Activated T-cell treated with anti-CD3 and anti-CD28 coated beads, Interleukin-2, amount 50 U/mL, for 48 hours (primary cell): ENCODE results near the gene ASIC4.

Experiments
- DNase-seq, 2 experiments: peaks; one replicate each; pipeline ENCODE4 v3.0.0-alpha.2; 2020

ASIC4 gene, protein sequence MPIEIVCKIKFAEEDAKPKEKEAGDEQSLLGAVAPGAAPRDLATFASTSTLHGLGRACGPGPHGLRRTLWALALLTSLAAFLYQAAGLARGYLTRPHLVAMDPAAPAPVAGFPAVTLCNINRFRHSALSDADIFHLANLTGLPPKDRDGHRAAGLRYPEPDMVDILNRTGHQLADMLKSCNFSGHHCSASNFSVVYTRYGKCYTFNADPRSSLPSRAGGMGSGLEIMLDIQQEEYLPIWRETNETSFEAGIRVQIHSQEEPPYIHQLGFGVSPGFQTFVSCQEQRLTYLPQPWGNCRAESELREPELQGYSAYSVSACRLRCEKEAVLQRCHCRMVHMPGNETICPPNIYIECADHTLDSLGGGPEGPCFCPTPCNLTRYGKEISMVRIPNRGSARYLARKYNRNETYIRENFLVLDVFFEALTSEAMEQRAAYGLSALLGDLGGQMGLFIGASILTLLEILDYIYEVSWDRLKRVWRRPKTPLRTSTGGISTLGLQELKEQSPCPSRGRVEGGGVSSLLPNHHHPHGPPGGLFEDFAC

DNA sequence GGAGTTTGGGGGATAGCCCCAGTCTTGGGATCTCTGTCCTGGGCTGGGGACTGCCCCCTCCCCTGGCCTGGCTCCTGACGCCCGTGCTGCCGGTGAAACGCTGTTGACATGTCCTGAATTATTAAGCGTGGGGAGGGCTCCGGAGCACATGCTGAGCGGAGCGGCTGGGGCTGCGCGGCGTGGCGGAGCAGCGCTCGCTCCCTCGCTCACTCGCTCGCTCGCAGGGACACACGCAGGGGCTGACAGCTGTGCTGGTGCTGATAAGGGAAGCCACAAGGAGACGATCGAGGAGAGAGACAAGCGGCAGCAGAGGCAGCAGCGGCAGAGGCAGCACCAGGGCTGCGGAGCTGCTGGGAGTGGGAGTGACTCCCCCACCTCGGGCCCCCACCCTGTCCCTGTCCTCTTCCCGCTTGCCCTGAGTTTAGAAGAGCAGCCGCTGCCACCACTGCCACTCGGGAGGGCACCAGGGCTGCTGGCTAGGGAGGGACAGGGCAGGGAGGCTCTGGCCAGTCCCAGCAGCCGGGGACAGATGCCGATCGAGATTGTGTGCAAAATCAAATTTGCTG, at the start of gene ASIC4:
TSS of gene ASIC4 (plus strand) at position 287 of the 566 bp plus-strand sequence. CDS start at position 530, 243 bp downstream.
- no peak for DNase-seq

DNA sequence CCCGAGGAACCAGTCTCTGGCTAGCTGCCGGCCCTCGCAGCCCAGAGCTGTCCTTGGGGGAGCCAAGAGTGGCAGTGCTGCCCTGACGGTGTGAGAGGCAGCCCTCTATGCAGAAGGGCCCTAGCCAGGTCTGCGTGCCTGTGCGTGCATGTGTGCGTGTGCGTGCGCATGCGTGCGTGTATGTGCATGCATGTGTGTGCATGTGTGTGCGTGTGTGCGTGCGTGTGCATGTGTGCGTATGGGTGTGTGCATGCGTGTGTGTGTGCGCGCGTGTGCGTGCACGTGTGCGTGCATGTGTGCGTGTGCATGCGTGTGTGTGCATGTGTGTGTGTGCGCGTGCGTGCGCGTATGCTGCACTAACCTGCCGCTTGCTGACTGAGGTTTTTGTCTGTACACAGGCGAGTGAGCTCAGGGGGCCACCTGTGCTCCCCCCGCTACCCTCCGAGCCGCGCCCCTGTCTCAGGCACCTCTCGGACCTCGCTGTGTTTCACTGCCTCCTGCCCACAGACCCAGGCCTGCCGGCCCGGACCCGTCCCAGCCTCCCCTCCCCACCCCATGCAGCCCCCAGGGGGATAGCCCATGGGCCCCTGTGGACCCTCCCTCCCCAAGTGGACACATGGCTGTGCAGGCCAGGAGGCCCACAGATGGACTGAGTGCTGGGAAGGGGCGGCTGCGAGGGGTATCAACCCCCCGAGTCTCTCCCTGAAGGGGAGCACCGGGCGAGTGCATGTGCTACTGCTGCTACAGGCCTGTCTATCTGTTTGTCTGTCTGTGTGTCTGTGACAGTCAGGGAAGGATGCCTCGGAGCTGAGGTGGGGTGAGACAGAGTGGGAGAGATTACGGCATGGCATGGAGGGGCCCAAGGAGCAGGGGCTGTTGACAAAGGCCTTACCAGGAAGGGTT, 48.4 kb upstream of the ASIC4 start:
- no peak for DNase-seq

DNA sequence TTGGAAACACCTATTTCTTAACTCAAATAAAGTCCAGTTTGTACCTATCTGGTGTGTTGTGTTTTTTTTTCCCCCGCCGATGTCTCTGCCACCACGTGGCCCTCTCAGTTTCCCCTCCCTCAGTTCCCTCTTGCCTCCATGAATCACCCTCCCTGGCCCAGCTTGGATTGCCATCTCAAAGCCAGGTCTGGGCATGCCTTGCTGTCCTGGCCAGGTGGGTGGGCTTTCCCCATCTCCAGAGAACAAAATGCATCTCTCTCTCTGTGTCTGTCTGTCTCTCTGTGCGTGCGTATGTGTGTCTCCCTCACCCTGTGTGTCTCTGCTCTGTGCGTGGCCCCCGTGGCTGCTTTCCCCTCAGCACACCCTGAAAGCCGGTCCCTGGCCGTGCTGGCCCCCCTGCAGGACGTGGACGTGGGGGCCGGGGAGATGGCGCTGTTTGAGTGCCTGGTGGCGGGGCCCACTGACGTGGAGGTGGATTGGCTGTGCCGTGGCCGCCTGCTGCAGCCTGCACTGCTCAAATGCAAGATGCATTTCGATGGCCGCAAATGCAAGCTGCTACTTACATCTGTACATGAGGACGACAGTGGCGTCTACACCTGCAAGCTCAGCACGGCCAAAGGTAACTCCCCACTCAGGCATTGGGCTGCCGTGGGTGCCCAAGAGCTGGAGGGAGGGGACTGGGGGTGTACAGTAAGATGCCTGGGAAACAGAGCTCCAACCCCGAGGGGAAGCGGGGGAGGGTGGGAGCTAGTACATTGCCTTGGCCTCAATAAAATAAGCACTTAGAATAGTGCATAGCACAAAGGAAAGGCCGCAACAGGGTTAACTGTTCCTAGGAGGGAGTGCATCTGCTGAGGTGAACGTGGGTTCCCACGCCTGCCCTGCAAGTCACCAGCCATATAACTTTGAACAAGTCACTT, 47.2 kb upstream of the ASIC4 start:
- DNase-seq: no peak

DNA sequence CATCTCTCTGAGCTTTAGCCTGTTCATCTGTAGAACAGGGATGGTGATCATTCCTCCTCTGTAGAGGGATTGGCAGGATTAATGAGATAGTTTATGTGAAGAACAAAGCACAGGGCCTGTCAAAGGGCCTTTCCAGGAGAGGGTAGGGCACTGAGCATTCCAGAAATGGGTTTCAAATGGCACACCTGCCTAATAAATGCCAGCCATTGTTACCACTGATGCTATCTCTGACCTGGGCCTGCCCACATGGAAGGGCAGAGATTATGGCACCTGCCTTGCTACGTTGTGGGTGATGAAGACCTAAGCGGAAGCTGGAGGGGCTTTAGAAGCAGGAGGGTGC, 46.6 kb upstream of the ASIC4 start:
- DNase-seq: no peak

DNA sequence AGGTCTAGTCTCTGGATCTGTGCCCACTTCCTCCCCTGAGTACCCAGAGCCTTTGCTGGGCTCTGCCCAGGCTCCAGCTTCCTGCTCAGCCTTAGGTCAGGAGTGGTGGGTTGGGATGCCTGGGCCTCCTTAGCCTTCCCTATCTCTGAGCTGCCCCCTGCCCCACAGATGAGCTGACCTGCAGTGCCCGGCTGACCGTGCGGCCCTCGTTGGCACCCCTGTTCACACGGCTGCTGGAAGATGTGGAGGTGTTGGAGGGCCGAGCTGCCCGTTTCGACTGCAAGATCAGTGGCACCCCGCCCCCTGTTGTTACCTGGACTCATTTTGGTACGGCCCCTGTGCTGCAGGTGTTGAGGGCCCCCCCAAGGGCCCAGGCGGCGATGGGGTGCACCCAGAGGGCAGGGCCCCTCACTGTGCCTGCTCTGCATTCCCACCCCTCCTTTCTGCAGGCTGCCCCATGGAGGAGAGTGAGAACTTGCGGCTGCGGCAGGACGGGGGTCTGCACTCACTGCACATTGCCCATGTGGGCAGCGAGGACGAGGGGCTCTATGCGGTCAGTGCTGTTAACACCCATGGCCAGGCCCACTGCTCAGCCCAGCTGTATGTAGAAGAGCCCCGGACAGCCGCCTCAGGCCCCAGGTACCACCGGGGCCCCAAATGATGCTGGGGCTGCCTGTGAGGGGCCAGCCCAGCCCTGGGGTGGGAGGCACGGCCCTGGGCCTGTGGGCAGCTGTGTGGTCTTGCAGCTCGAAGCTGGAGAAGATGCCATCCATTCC, 45.7 kb upstream of the ASIC4 start:
- no peak for DNase-seq

DNA sequence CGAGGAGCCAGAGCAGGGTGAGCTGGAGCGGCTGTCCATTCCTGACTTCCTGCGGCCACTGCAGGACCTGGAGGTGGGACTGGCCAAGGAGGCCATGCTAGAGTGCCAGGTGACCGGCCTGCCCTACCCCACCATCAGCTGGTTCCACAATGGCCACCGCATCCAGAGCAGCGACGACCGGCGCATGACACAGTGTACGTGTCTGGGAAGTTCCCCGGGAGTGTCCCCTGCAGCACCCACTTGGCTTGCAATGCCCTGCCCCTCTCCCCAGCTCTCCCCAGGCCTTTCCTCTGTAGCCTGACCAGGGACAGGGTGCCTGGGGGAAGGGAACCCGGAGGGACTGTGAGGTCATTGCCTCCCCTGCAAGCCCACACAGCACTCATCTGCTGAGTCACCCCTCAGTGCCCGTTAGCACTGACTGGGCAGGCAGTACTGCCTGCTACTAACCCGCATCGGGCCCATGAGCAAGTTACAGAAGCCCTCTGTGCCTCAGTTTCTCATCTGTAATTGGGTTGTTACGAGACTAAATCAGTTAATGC, 45.0 kb upstream of the ASIC4 start:
- no peak for DNase-seq

DNA sequence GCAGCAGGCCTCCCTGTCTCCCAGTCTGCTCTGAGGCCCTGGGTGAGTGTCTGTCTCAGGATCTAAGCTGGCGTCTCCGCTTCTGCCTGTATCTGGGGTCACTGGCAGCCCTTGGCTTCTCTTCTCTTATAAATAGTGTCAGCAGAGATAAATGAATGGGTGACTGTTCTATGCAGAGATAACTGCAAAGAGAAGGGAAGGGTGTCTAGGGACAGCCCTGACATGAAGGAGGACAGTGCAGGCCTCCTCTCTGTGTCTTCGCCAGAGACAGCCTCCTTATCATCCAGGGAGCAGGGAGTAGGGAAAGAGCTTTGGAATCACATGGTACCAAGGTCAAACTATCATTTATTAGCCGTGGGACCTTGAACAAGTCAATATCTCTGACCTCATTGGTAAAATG, 43.9 kb upstream of the ASIC4 start:
- DNase-seq: no peak

DNA sequence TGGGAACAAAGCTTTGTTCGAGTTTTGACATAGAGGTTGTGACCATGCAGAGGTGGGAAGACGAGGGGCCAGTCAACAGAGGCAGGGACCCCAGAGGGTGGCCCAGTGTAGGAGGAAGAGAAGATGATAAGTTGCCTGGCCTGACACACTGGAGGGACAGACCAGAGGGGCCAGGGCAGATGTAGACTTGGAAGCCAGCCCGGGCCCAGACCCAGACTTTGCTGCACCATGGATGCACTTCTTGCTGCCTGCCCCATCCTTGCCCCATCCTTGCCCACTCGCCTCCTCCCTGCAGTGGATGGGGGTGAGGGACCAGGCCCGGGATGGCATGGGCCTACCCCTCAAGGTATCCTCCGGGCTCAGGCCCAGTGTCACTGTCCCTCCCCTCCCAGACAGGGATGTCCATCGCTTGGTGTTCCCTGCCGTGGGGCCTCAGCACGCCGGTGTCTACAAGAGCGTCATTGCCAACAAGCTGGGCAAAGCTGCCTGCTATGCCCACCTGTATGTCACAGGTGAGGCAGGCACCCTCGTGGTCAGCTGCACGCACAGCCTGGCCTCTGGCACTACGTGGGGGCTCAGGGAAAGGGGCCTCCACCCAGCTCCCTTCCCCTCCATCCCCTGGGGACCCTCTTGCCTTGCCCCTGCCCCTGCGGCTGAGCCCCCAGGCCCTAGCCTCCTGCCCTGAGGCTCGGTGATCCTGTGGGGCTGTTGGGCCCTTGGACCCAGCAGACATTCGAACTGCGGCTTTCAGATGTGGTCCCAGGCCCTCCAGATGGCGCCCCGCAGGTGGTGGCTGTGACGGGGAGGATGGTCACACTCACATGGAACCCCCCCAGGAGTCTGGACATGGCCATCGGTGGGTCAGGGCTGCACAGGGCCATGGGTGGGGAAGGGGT, 42.6 kb upstream of the ASIC4 start:
- DNase-seq: no peak

DNA sequence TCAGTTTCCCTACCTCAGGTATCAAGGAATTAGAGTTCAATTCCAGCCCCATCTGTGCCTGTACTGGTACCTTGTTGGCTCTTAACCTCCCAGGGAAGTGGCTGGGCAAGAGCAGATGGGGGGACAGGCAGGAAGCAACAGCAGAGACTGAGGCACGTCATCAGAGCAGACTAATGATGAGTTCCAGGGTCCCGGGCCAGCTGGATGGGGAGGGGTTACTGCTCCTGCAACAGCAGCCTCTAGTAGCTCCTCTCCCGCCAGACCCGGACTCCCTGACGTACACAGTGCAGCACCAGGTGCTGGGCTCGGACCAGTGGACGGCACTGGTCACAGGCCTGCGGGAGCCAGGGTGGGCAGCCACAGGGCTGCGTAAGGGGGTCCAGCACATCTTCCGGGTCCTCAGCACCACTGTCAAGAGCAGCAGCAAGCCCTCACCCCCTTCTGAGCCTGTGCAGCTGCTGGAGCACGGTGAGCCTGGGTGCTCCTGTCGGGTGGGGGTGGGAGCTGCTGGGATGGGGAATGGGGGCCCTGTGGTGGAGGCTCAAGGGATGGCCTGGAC, 41.6 kb upstream of the ASIC4 start:
- no peak for DNase-seq

DNA sequence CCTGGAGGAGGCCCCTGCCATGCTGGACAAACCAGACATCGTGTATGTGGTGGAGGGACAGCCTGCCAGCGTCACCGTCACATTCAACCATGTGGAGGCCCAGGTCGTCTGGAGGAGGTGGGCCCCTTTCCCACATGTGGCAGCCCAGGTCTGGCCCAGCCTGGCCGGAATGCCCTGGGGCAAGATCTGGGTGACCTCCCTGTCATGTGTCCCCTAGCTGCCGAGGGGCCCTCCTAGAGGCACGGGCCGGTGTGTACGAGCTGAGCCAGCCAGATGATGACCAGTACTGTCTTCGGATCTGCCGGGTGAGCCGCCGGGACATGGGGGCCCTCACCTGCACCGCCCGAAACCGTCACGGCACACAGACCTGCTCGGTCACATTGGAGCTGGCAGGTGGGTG, 40.8 kb upstream of the ASIC4 start:
- DNase-seq: no peak

DNA sequence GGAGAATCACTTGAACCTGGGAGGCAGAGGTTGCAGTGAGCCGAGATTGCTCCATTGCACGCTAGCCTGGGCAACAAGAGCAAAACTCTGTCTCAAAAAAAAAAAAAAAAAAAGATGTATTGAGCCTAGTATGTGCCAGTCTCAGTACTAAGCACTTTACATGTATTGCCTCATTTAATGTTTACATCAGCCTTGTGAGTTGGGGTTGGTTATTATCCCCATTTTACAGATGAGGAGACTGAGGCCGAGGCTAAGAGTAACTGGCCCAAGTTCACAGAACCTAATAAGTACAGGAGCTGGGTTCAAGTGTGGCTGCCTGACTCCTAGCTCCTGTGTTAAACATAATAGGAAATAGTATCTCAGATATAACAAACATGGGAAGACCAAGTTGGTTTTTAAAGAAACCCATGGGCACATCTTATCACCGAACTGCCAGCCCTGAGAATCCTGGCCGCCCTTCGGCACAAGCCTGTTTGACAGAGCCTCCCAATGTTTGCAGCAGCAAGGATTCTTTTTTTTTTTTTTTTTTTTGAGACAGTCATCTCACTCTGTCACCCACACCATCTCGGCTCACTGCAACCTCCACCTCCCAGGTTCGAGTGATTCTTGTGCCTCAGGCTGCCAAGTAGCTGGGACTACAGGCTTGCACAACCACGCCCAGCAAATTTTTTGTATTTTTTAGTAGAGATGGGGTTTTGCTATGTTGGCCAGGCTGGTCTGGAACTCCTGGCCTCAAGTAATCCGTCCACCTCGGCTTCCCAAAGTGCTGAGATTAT, 39.8 kb upstream of the ASIC4 start:
- no peak for DNase-seq

DNA sequence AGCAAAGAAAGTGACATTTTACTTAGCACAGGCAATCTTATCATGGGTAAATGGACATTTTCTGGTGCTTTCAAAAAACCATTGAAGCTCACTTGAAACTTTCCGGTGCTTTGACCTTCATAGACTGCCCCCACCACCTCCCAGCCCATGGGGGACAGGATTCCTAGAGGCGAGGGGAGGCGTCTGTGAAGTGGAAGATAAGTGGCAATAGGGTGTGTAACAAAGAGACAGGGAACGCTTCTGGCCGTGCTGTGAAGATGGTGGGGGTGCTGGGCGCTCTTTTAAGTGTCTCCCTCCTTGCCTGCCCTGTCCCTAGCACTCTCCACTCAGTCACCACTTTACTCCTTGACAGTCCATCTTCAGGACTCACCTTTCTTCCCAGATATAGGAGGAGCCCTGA, 39.0 kb upstream of the ASIC4 start:
- no peak for DNase-seq

DNA sequence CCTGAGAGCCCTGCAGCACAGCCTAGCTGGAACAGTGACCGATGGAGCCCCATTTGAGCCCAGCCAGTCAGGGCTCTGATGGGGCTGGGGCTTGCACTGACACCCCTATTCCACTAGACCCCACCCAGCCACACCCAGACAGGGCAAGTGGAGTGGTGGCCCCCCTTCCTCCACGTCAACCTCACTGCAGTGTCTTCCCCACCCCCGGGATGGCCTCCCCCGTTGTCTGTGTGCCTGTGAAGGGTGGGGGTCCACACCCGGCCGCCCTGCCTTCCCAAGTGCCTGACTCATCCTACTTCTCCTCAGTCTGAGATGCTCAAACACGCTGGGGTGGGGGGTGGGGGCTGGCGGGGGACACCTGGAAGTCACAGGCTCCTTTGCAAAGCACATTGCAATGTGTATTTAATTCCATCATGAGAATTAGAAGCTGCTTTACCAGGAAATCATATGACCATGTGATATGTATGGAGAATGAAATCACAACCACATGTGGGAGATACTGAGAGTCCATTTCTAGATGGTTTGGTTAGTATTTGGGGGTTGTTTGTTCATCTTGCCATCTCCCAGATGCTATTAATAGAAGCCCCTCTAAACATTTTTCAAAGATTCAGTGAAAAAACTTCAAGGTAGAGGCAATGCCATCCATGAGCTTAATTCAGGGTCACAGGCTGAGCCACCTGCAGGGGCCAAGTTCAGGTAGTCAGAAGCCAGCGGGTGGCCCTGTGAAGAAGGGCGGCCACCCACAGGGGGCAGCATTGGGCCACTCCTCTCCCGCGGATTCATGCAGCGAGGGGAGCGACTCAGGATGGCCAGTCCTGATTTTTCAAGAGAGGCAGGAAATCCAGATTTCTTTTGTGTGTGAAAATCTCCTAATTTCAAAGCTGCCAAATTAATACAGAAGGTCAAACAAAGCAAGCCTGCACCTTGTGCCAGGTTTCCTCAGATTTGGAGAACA, 38.3 kb upstream of the ASIC4 start:
- peak; percentile 81 to 82 for DNase-seq

DNA sequence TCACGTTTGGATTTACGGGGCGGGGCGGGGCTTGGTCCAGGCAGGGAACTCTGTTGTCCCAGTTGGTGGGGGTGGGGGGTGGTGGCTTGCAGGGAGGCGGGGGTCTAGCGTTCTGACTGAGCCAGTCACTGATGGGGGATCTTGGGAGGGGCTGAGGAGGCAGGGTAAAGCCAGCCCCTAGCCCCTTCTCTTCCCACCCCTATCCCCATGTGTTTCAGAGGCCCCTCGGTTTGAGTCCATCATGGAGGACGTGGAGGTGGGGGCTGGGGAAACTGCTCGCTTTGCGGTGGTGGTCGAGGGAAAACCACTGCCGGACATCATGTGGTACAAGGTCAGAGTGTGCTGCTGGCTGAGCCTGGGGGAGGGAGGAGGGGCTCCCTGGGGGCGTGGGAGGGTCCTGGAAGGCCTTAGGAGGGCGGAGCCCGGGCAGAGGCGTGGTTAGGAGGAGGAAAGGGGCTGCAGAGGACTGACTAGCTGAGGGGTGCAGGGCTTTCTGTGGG, 37.6 kb upstream of the ASIC4 start:
- DNase-seq: no peak

DNA sequence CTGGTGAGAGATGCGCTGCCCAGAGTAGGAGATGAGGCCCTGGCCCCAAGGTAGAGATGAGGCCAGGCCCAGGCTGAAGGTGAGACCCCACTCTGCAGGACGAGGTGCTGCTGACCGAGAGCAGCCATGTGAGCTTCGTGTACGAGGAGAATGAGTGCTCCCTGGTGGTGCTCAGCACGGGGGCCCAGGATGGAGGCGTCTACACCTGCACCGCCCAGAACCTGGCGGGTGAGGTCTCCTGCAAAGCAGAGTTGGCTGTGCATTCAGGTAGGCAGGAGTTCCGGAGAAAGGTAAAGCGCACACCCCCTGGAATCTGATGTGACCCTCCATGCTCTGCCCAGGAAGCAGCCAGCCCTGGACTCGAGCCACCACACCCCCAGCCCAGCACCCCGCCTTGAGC, 37.1 kb upstream of the ASIC4 start:
- DNase-seq: no peak

DNA sequence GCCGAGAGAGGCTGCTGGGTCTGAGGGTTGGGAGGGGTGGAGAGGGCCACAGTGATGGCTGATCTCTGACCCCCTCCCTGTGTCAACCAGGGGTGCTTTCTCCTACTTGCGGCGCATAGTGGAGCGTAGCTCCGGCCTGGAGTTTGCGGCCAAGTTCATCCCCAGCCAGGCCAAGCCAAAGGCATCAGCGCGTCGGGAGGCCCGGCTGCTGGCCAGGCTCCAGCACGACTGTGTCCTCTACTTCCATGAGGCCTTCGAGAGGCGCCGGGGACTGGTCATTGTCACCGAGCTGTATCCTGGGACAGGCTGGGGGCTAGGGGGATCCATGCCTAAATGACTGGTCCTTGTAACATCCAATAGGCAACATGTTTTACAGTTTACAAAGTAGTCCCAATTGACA, 36.5 kb upstream of the ASIC4 start:
- no peak for DNase-seq

DNA sequence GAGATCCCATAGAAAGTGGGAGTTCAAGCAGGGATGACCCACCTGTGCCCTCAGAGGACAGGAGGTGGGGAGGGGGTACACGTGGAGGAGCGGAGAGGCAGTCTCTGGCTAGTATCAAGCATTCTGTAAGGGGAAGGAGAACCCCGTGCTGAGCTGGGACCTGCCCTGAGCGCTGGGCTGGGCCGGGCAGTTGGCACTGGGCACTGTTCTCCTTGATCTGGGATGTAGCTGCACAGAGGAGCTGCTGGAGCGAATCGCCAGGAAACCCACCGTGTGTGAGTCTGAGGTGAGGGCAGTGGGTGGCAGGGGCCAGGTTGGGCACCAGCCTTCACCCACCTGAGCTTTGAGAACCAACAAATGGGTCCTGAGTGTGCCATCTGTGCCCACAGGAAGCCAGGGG, 35.4 kb upstream of the ASIC4 start:
- DNase-seq: no peak

DNA sequence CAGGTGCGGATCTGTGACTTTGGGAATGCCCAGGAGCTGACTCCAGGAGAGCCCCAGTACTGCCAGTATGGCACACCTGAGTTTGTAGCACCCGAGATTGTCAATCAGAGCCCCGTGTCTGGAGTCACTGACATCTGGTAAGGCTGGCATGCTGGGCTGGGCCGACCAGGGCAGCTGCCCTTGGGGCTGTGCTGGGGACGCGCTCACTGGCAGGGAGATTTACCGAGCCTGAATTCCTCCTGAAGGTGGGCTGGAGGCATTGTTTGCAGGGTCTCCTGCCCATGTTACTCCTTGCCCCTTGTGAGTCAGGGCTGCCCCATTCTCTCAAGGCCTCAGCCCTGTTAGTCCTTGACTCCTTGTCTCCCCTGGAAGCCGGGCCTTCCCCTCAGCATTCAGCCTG, 34.3 kb upstream of the ASIC4 start:
- DNase-seq: no peak
